ENCODE results near the gene RBL1.
"Not testable (repeated sequence)": the region's sequence is repeated elsewhere in the genome, so short reads cannot be mapped to it uniquely, and the experiment has no call there.

RBL1 gene

GRCh38 chr20:37072293-37073196 is 23.3 kb downstream of the RBL1 start:
- DNase-seq: no peak

GRCh38 chr20:37071481-37071911 is 24.3 kb downstream of the RBL1 start:
- no peak for DNase-seq

GRCh38 chr20:37069563-37069962 is 26.2 kb downstream of the RBL1 start:
- DNase-seq: not testable (repeated sequence)

DNA sequence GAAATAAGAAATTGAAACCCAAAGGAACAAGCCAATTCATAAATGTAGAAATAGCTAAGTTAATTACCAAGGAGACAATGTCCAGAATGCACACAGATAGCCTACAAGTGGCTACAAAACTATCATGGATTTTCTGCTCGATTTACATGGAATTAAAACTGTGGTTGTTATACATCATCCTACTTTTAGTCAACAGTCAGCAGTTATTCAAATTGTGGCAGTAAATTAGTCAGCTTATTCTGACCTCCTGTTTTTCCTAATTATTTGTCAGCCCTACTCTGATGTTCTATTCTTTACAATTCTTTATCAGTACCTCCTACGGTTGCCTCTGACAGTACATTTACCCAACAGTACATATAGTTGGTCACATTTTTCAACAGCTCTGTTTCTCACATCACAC is 29.6 kb downstream of the RBL1 start:
- no peak for DNase-seq

DNA sequence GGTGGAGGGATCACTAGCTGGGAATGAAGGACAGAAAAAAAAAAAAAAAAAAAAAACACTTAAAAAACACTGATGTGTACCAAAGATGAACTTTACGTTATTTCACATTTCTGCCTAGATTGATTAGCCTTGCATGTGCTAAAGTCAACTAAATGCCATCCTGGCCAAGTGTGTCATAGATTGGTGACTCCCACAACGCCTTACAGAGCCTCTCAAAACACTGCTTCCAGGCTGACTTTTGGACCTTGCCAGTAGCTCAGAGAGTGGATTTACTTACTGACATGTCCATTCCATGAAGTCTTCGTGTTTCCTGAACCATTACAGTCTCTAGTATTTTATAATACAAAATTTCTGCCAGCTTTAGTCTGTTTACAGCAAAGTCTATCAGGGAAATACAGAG is 40.5 kb downstream of the RBL1 start:
- no peak for DNase-seq

- no peak for DNase-seq
Observed at GRCh38 chr20:37053230-37053950, 42.4 kb downstream of the RBL1 start.

- no peak for DNase-seq
Observed at GRCh38 chr20:37042986-37043972, 52.5 kb downstream of the RBL1 start.

- not testable (repeated sequence) for DNase-seq
Observed at GRCh38 chr20:37039366-37039765, 56.4 kb downstream of the RBL1 start.

DNA sequence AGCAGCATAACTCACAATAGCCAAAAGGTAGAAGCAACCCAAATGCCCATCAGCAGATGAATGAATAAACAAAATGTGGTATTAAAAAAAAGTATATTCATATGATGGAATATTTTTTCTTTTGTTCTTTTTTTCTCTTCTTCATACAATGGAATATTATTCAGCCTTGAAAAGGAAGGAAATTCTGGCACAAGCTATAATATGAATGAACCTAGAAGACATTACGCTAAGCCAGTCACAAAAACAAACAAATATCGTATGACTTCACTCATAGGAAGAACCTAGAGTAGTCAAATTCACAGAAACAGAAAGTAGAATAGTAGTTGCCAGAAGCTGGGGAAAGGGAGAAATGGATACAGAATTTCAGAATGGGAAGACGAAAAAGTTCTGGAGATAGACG is 63.7 kb downstream of the RBL1 start:
- no peak for DNase-seq

GRCh38 chr20:37020636-37021035 is 75.2 kb downstream of the RBL1 start:
- DNase-seq: no peak

GRCh38 chr20:37012631-37013030 is 83.2 kb downstream of the RBL1 start:
- DNase-seq: not testable (repeated sequence)

- not testable (repeated sequence) for DNase-seq
Observed at GRCh38 chr20:37011858-37012257, 83.9 kb downstream of the RBL1 start.

- no peak for DNase-seq
Observed at GRCh38 chr20:37011147-37011546, 84.7 kb downstream of the RBL1 start.

DNA sequence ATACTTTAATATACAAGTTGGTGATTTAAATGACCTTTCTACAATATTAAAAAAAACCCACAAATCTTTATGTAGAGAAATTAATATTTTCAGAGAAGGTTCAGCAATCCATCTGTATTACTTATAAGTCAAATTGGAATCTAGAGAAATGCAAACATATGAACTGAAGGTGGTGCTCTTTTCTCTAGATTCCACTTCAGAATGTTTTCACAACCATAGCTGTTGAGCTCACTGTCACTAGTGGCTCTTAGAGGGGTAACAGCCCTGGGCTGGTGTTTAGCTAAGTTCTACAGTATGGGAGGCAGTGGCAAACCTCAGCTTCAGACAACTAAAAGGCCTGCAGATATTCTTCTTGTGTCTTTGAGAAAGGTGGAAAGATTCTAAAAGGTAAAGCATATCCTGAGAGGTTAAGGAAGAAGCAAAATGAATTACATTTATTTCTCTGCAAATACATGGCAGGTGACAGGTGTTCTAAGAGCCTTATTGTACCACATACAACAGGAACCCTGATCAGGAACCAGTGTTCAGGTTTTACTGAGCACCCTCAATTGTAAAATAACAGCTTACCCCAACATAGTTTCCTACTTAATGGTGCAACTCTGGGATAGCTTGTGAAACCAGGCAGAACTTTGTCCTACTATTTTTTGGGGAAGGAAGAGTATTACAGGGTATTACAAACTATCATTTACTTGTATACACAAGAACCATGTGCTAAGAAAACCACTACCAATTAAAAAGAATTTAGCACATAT is 87.7 kb downstream of the RBL1 start:
- DNase-seq: no peak

DNA sequence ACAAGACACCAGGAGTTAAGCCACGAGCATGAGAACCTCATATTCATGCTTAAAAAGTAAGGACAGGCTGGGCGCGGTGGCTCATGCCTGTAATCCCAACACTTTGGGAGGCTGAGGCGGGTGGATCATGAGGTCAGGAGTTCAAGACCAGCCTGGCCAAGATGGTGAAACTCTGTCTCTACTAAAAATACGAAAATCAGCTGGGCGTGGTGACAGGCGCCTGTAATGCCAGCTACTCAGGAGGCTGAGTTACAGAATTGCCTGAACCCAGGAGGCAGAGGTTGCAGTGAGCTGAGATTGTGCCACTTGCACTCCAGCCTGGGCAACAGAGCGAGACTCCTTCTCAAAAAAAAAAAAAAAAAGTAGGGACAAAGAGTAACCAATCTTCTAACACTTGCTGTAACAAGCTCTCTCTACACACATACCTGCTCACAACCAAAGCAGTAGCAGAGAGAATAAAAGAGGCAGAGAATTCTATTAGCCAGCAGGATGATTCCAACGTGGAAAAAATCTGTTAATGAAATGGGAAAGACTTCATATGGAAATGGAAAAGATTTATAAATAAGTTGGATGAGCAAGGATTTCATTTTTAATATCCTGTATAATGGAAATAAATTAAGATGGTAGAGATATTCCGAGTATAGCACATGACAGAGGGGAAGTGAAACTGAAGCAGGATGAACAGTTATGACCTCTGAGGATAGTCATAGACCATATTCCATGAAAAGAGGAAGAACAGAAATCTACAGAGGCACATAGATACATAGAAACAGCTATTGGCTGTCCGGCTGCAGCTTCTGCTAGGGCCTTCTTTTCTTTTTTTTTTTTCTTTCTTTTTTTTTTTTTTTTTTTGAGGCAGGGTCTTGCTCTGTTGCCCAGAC is 90.5 kb downstream of the RBL1 start:
- not testable (repeated sequence) for DNase-seq

GRCh38 chr20:37001634-37002033 is 94.2 kb downstream of the RBL1 start:
- DNase-seq: not testable (repeated sequence)

DNA sequence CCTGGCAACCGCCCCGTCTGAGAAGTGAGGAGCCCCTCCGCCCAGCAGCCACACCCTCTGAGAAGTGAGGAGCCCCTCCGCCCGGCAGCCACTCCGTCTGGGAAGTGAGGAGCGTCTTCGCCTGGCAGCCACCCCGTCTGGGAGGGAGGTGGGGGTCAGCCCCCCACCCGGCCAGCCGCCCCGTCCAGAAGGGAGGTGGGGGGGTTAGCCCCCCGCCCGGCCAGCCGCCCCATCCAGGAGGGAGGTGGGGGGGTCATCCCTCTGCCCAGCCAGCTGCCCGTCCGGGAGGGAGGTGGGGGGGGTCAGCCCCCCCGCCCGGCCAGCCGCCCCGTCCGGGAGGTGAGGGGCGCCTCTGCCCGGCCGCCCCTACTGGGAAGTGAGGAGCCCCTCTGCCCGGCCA is 95.6 kb downstream of the RBL1 start:
- DNase-seq: not testable (repeated sequence)

GRCh38 chr20:36998652-36999051 is 97.1 kb downstream of the RBL1 start:
- no peak for DNase-seq

- DNase-seq: no peak
Observed at GRCh38 chr20:36997121-36997520, 98.7 kb downstream of the RBL1 start.

GRCh38 chr20:36994221-36994620 is 101.6 kb downstream of the RBL1 start:
- DNase-seq: not testable (repeated sequence)

DNA sequence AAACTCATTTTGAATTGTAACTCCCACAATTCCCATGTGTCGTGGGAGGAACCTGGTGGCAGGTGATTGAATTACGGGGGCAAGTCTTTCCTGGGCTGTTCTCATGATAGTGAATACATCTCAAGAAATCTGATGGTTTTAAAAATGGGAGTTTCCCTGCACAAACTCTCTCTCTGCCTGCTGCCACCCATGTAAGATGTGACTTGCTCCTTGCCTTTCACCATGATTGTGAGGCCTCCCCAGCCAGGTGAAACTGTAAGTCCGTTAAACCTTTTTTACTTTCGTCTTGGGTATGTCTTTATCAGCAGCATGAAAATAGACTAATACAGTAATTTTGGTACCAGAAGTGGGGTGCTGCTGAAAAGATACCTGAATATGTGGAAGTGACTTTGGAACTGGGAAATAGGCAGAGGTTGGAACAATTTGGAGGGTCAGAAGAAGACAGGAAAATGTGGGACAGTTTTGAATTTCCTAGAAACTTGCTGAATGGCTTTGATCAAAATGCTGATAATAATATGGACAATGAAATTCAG is 102.9 kb downstream of the RBL1 start:
- DNase-seq: no peak

All from NCI-H1092 (cell line).